ENCODE results near the gene ACSF3.

Gene ACSF3

GRCh38 chr16:89054714-89055113 lies 38.9 kb upstream of the ACSF3 start:
- no peak for DNase-seq (ENCODE audit: low read depth, low spot score)
- H3K4me3 ChIP-seq (ENCODE audit: low read depth, low read length) = no peak overlapping the region
- ChIA-PET POLR2A (interaction anchor here (0.7 kb wide), 1 partner anchor 68 kb away, joined by 3 read pairs; no protein-coding TSS in a partner anchor), CTCF (no interaction called here)
- no peak for TF ChIP-seq CTCF (IDR thresholded peaks at IDR 0.05; ENCODE audit: insufficient read depth, low read length, missing control alignments)

DNA sequence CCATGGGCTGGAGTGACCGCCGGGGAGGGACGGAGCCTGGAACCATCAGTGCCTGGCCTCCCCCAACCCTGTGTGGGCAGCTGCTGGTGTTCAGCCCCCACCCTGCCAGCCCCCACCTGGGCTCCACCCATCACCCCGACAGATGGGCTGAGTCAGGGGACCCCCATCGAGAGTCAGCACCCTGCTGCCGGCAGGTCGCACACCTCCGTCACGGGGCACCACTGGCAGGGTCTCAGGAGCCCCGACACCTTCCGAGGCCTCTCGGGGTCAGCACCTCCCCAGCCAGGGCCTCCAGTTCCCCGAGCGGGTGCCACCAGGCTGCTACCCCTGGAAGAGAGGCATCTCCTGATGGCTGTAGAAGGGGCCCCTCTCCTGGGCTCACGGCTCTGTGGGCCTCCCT lies 38.3 kb upstream of the ACSF3 start:
- TF ChIP-seq CTCF (IDR thresholded peaks at IDR 0.05; ENCODE audit: insufficient read depth, low read length, missing control alignments) = no peak
- CTCF ChIA-PET = no interaction called here
- H3K4me3 ChIP-seq (ENCODE audit: low read depth, low read length) = no peak overlapping the region
- POLR2A ChIA-PET = interaction anchor here (0.7 kb wide), 1 partner anchor 68 kb away, joined by 3 read pairs; no protein-coding TSS in a partner anchor
- DNase-seq (ENCODE audit: low read depth, low spot score) = no peak

DNA sequence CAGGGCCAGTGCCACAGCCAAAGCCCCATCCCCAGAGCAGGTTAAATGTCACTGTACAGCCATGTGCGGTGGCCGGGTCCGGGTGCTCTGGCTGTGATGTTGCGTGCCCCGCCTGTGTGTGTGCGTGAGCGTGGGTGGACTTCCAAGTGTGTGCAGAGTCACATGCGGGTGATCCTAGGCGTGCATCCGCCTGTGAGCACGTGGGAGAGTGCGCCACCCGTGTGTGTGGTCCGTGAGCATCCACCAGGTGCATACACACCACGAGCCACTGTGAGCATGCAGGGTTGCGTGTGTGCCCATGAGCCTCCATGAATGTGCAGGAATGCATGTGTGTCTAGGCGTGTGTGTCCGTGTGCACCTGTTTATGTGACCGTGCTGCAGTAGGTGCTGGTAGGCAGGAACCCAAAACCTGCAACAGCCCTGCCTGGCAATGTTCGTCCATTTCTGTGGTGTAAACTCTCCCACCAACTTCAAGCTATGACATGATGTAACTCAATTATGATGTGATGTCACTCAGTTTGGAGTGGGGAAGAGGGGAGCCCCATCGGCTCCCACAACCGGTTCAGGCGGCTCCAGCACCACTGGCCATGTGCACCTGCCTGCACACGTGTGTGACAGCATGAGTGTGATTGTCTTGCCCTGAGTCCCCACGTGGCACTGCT lies 37.6 kb upstream of the ACSF3 start:
- POLR2A ChIA-PET = no interaction called here
- CTCF ChIA-PET = no interaction called here
- H3K4me3 ChIP-seq (ENCODE audit: low read depth, low read length) = no peak overlapping the region
- no peak for TF ChIP-seq CTCF (IDR thresholded peaks at IDR 0.05; ENCODE audit: insufficient read depth, low read length, missing control alignments)
- no peak for DNase-seq (ENCODE audit: low read depth, low spot score)

- ChIA-PET CTCF (no interaction called here), POLR2A (no interaction called here)
- no peak for DNase-seq (ENCODE audit: low read depth, low spot score)
- no peak for TF ChIP-seq CTCF (IDR thresholded peaks at IDR 0.05; ENCODE audit: insufficient read depth, low read length, missing control alignments)
- no peak overlapping the region for H3K4me3 ChIP-seq (ENCODE audit: low read depth, low read length)
Observed at GRCh38 chr16:89056592-89056991, 37.1 kb upstream of the ACSF3 start.

DNA sequence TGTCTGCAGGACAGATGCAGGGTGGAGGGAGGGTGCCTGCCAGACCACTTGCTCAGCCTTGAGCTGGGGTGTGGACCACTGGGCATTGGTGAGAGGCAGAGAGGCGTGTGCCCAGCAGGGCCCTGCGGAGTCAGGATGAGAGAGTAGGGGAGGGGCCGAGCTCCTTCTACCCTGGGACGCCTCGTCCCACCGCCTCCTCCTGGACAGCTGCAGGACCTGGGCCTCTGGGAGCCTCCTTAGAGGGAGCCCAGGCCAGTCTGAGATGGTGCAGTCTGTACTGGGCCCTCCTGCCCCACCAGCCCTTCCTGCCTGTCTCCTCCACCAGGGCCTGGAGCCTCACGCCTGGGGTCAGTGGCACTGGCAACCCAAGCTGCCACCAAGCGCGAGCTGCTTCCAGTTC lies 35.9 kb upstream of the ACSF3 start:
- TF ChIP-seq CTCF (IDR thresholded peaks at IDR 0.05; ENCODE audit: insufficient read depth, low read length, missing control alignments) = no peak
- no peak overlapping the region for H3K4me3 ChIP-seq (ENCODE audit: low read depth, low read length)
- DNase-seq (ENCODE audit: low read depth, low spot score) = no peak
- ChIA-PET POLR2A (no interaction called here), CTCF (no interaction called here)

DNA sequence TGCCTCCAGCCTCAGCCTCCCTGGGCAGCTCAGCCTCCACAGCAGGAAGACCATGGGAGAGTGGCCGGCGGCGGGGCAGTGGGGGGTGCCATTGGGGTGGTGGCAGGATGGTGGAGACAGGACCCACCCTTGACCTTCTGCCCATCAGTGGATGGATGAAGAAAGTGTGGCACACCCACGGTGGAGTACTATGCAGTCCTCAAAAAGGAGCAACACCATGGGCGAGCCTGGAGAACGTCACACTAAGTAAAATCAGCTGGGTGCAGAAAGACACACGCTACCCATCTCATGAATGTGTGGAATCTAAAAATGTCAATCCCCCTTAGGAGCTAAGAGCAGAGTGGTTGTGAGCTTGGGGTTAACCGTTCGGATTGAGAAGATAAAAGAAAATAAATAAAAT lies 34.8 kb upstream of the ACSF3 start:
- ChIA-PET CTCF (no interaction called here), POLR2A (no interaction called here)
- no peak overlapping the region for H3K4me3 ChIP-seq (ENCODE audit: low read depth, low read length)
- TF ChIP-seq CTCF (IDR thresholded peaks at IDR 0.05; ENCODE audit: insufficient read depth, low read length, missing control alignments) = no peak
- DNase-seq (ENCODE audit: low read depth, low spot score) = no peak

Measured in AG04449 (cell line).